HFF-Myc (cell line): ENCODE data around the gene ACYP2.
"Not testable (repeated sequence)": the region's sequence is repeated elsewhere in the genome, so short reads cannot be mapped to it uniquely, and the experiment has no call there.

Experiments used
- DNase-seq: peaks from one replicate; pipeline ENCODE4 v3.0.0-alpha.2; 2011; ENCODE audit warnings: low read depth; ENCODE audit errors: extremely low read depth
- H3K4me3 ChIP-seq: replicated peaks from 2 replicates; pipeline ENCODE4 v1.5.1; 2011; ENCODE audit warnings: low read depth, mild to moderate bottlenecking, control low read depth, low read length
- TF ChIP-seq, protein P1 (sequence below): IDR thresholded peaks from 2 replicates; pipeline ENCODE4 v1.5.1; 2012; ENCODE audit warnings: mild to moderate bottlenecking, low read depth, low read length, control low read depth; ENCODE audit errors: missing control alignments

The ACYP2 gene

GRCh38 chr2:54086157-54086556 lies 29.3 kb upstream of the ACYP2 start:
- TF ChIP-seq, protein P1, sequence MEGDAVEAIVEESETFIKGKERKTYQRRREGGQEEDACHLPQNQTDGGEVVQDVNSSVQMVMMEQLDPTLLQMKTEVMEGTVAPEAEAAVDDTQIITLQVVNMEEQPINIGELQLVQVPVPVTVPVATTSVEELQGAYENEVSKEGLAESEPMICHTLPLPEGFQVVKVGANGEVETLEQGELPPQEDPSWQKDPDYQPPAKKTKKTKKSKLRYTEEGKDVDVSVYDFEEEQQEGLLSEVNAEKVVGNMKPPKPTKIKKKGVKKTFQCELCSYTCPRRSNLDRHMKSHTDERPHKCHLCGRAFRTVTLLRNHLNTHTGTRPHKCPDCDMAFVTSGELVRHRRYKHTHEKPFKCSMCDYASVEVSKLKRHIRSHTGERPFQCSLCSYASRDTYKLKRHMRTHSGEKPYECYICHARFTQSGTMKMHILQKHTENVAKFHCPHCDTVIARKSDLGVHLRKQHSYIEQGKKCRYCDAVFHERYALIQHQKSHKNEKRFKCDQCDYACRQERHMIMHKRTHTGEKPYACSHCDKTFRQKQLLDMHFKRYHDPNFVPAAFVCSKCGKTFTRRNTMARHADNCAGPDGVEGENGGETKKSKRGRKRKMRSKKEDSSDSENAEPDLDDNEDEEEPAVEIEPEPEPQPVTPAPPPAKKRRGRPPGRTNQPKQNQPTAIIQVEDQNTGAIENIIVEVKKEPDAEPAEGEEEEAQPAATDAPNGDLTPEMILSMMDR: no peak
- no peak for DNase-seq
- no peak overlapping the region for H3K4me3 ChIP-seq

DNA sequence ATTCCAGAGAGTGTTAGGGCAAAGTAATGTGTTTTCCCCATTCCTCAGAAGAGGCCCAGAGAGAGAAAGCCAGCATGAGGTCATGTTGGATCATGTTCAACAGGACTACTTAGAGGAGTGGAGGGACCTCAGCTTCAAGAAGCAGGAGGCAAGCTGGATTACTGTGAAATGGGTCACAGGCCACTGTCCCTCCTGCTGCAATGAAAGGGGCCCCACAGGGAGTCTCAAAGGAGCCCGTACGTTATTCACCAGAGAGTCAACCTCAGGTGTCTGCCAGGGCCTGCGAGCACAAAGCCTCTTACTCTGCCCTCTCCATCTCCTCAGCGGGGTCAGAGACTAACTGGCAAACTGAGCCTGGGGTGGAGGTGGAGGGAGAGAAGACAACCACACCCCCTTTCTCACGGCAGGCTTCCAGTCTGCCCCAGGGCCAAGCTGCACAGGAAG lies 27.2 kb upstream of the ACYP2 start:
- TF ChIP-seq, protein P1: no peak
- H3K4me3 ChIP-seq: no peak overlapping the region
- DNase-seq: no peak

GRCh38 chr2:54088719-54089118 lies 26.7 kb upstream of the ACYP2 start:
- TF ChIP-seq, protein P1: no peak
- no peak for DNase-seq
- H3K4me3 ChIP-seq: no peak overlapping the region

DNA sequence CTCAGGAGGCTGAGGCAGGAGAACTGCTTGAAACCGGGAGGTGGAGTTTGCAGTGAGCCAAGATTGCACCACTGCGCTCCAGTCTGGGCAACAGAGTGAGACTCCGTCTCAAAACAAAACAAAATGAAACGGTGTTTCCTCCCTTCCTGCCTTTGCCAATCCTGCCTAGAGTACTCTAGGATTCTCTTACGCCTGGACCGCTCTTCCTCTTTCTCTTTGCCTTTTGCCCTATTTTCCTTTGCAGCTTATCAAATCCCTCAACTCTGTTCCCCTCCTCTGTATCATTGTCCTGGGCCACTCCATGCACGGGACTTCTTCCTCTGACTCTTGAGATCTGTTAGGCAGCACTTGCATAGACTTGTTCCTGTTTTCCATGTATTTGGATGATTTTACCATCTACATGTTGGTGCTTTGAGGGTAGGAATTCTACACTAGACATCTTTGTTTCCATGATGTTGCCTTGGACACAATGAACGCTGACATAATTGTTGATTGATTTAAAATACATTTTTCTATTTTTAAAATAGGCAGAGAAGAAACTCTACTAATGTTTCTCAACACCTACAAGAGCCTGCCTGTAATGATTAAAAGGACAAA lies 24.8 kb upstream of the ACYP2 start:
- TF ChIP-seq, protein P1: no peak
- DNase-seq: no peak
- H3K4me3 ChIP-seq: no peak overlapping the region

DNA sequence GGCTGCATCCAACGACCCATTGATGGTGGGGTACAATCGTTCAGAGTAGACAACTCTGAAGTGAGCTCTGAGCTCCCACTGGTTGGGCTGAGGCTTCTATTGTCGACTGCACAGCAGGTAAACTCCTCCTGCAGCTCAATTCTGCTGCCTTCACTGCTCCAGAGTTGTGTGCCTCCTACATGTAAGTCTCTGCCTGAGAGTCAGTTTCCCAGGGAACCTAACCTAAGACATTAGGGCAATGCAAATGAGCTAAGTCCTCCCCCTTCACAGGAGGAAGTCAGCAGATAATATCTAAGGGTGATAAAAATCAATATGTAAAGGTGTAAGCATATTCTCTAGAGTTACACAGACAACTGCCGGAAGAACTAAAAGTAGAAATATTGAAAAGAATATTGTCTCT lies 22.5 kb upstream of the ACYP2 start:
- TF ChIP-seq, protein P1: no peak
- no peak for DNase-seq
- H3K4me3 ChIP-seq: no peak overlapping the region

- not testable (repeated sequence) for H3K4me3 ChIP-seq, DNase-seq
Observed at GRCh38 chr2:54095406-54095805, 20.0 kb upstream of the ACYP2 start.

DNA sequence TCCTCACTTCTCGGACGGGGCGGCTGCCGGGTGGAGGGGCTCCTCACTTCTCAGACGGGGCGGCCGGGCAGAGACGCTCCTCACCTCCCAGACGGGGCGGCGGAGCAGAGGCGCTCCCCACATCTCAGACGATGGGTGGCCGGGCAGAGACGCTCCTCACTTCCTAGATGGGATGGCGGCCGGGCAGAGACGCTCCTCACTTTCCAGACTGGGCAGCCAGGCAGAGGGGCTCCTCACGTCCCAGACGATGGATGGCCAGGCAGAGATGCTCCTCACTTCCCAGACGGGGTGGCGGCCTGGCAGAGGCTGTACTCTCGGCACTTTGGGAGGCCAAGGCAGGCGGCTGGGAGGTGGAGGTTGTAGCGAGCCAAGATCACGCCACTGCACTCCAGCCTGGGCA lies 19.3 kb upstream of the ACYP2 start:
- DNase-seq, H3K4me3 ChIP-seq: not testable (repeated sequence)

GRCh38 chr2:54097124-54097523 lies 18.3 kb upstream of the ACYP2 start:
- DNase-seq: no peak
- no peak overlapping the region for H3K4me3 ChIP-seq
- TF ChIP-seq, protein P1: no peak
